Testis (tissue), 3 donors: ENCODE measurements around the gene MEGF11. TPM values are rescaled to one million over a fixed set of nuclear protein-coding genes. Genes with fewer than 3 reads are reported as not detected.

ENCODE experiments used
- DNase-seq: peaks from one replicate; pipeline ENCODE4 v3.0.0-alpha.2; 2019
- H3K27ac ChIP-seq, 2 donors: fragments of 200-600 bp; sonication (generic); one replicate each; pipeline ENCODE4 v1.5.1; 2019
- H3K27me3 ChIP-seq: fragments of 200-600 bp; sonication (generic); one replicate; pipeline ENCODE4 v1.5.1; 2019
- H3K36me3 ChIP-seq: fragments of 200-600 bp; sonication (generic); one replicate; pipeline ENCODE4 v1.5.1; 2017; ENCODE audit warnings: low read depth; ENCODE audit errors: missing control alignments
- H3K4me1 ChIP-seq: fragments of 200-600 bp; sonication (generic); one replicate; pipeline ENCODE4 v1.5.1; 2019
- H3K4me3 ChIP-seq, 2 donors: fragments of 200-600 bp; sonication (generic); one replicate each; pipeline ENCODE4 v1.5.1; 2017 to 2019
- H3K9me3 ChIP-seq: fragments of 200-600 bp; sonication (generic); one replicate; pipeline ENCODE4 v1.5.1; 2017
- POLR2A ChIP-seq: fragments of 450-650 bp; IDR thresholded peaks from one replicate; pipeline ENCODE4 v1.6.1; 2017; ENCODE audit warnings: antibody characterized with exemption, mild to moderate bottlenecking, moderate library complexity
- WGBS, 2 donors: methylation state at CpG; one replicate each; pipeline ENCODE4 v1.1.5; 2018; 5-methylcytosine and 5-hydroxymethylcytosine counted together
- intact Hi-C: fragments of 100-400 bp; cut with DNase I; formaldehyde crosslinking; loops from one replicate; pipeline ENCODE4 v1.15.1; 2023; ENCODE audit warnings: low total_unique reads
- microRNA-seq, 2 donors: library from miRNA; unstranded; fragments of <30 nt; microRNA quantifications; one replicate each; pipeline ENCODE4, GENCODE V29; 2016; ENCODE audit warnings: borderline number of aligned reads in 2 of 2, borderline replicate concordance in 1 of 2
- polyA plus RNA-seq: library from polyadenylated mRNA; stranded (reverse); fragments of 350-450 nt; fragmentation: Illumina TruSeq; extraction: RNeasy Lipid Tissue Mini Kit (QIAGEN cat#74804); gene quantifications from one replicate; pipeline ENCODE4 v1.2.3, GENCODE V29; 2014; ENCODE audit warnings: low read depth, low replicate concordance; ENCODE audit not compliant: insufficient read depth
- small RNA-seq, 2 donors: library from RNA; depleted of rRNA; stranded (forward); fragments of <200 nt; gene quantifications; one replicate each; pipeline ENCODE3, GENCODE V24; 2016
- total RNA-seq, 2 donors: library from RNA; depleted of rRNA; stranded (reverse); fragments of >200 nt; gene quantifications; one replicate each; pipeline ENCODE4 v1.2.3, GENCODE V29; 2016
- TF ChIP-seq, protein P1 (sequence below), 3 experiments: fragments of 450-650 bp in 2 of 3; fragments of 200-600 bp in 1 of 3; sonication (generic) in 1 of 3; IDR thresholded peaks; one replicate each; pipeline ENCODE4 v1.5.1; 2016 to 2019; ENCODE audit warnings: antibody characterized with exemption in 3 of 3, mild to moderate bottlenecking in 2 of 3, moderate library complexity in 1 of 3

MEGF11 gene
- total and polyA plus RNA-seq, 3 donors from 2014 or later, result 4.5 to 18.7 (median 8.6) TPM

DNA sequence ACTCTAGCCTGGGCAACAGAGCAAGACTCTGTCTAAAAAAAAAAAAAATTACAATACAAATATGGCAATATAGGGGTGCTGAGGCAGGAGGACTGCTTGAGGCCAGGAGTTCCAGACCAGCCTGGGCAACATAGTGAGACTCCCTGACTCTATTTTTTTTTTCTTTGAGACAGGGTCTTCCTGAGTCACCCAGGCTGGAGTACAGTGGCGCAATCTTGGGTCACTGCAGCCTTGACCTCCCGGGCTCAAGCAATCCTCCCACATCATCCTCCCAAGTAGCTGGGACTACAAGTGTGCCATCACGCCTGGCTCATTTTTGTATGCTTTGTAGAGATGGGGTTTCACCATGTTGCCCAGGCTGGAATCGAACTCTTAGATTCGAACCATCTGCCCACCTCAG is 401.6 kb downstream of the MEGF11 start:
- intact Hi-C loops, result no loop called here
- WGBS, 2 donors, result 72 to 90% methylated on average over 5 of the region's 5 CpGs

DNA sequence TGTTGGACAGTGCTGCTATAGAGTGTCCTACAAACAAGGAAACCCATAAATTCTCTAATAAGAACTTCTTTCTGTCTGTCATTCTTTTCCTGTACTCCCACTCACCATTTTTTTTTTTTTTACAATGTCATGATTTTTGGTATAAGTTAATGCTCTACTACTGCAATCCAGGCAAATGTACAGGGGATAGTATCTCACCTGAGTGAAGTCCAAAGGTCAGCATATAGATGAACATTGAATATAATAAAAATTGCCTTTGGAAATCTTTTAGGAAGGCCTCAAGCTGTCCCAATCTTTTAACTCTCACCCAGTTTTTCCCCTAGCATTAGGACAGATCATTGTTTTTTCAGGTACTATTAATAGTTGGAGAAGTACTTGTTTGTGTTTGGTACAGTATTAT is 405.6 kb downstream of the MEGF11 start:
- H3K27me3 ChIP-seq, result no peaks in the 10 kb centered on the region
- H3K4me1 ChIP-seq, result no peaks in the 10 kb centered on the region
- no peak for TF ChIP-seq POLR2A
- TF ChIP-seq, protein P1, sequence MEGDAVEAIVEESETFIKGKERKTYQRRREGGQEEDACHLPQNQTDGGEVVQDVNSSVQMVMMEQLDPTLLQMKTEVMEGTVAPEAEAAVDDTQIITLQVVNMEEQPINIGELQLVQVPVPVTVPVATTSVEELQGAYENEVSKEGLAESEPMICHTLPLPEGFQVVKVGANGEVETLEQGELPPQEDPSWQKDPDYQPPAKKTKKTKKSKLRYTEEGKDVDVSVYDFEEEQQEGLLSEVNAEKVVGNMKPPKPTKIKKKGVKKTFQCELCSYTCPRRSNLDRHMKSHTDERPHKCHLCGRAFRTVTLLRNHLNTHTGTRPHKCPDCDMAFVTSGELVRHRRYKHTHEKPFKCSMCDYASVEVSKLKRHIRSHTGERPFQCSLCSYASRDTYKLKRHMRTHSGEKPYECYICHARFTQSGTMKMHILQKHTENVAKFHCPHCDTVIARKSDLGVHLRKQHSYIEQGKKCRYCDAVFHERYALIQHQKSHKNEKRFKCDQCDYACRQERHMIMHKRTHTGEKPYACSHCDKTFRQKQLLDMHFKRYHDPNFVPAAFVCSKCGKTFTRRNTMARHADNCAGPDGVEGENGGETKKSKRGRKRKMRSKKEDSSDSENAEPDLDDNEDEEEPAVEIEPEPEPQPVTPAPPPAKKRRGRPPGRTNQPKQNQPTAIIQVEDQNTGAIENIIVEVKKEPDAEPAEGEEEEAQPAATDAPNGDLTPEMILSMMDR (IDR thresholded peaks at IDR 0.05), result no peak
- H3K36me3 ChIP-seq, result no peaks in the 10 kb centered on the region
- intact Hi-C loops, result no loop called here
- H3K9me3 ChIP-seq, result no peaks in the 10 kb centered on the region
- H3K4me3 ChIP-seq, result no peak overlapping the region
- H3K27ac ChIP-seq, result no peak overlapping the region
- no peak for DNase-seq

More for the DNA sequence above, 401.6 kb downstream of the MEGF11 start:
- no peak overlapping the region for H3K27ac ChIP-seq
- no peaks in the 10 kb centered on the region for H3K4me1 ChIP-seq
- no peak overlapping the region for H3K4me3 ChIP-seq
- TF ChIP-seq, protein P1 (IDR thresholded peaks at IDR 0.05), result no peak
- no peak for TF ChIP-seq POLR2A
- no peak for DNase-seq
- H3K36me3 ChIP-seq, result no peaks in the 10 kb centered on the region
- H3K9me3 ChIP-seq, result no peaks in the 10 kb centered on the region
- H3K27me3 ChIP-seq, result no peaks in the 10 kb centered on the region

DNA sequence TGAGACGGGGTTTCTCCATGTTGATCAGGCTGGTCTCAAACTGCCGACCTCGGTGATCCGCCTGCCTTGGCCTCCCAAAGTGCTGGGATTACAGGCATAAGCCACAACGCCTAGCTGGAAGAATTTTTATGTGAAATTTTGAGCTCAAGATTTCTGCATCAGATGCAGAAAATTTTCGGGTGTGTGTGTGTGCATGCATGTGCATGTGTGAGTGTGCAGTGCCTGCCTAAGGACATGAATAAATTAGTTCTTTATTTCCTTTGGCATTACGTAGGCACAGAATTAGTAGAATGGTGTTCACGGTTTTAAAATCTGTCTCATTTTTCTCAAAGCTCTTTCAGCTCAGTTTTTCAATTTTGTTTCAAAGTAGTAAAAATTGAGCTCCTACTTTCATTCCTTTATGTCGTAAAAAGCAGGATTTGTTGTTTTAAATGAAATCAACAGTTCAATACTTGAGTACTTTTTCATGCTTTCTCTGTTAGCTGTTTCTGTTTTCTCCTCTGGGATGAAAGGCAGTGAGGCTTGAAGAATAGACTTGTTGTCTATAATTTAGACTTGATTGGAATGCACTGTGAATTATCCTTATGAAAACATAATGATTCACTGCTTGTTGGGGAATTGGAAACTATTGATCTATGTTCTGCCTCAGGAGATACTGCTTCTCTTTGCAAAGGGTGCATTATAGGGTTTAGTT is 407.6 kb downstream of the MEGF11 start:
- 77 to 87% methylated on average over 8 to 9 of the region's 9 CpGs for WGBS, 2 donors
- Histone ChIP-seq H3K27me3 (no peaks in the 10 kb centered on the region), H3K4me1 (peaks cover 7% of the 10 kb centered on the region), H3K4me3 (no peak overlapping the region), H3K9me3 (no peaks in the 10 kb centered on the region), H3K36me3 (no peaks in the 10 kb centered on the region), H3K27ac (no peak overlapping the region)
- DNase-seq, result no peak
- TF ChIP-seq, protein P1 (IDR thresholded peaks at IDR 0.05), result no peak
- TF ChIP-seq POLR2A, result no peak
- intact Hi-C loops, result no loop called here

Small RNA genes lying within 50 kb of the gene (microRNA-seq; reads per million reads assigned to microRNA genes)
- gene MIR4311, result 0 reads per million in 2 donors

Small RNA genes lying within 50 kb of the gene (small RNA-seq; reads per million reads assigned to genes)
- gene MIR4311, result 0 reads per million in 2 donors

Other genes starting within 250 kb of the MEGF11 start
- 10 to 100 TPM; 48.7 to 51.8 TPM for gene DIS3L, start 39.8 kb upstream of the MEGF11 start, total RNA-seq
- gene DIS3L, start 39.8 kb upstream of the MEGF11 start, polyA plus RNA-seq, result 46.3 TPM
- gene TIPIN, start 102.9 kb upstream of the MEGF11 start, total RNA-seq, result 10 to 100 TPM; 20.7 to 36.8 TPM
- gene TIPIN, start 102.9 kb upstream of the MEGF11 start, polyA plus RNA-seq, result 31.7 TPM
- gene MAP2K1, start 133.2 kb upstream of the MEGF11 start, total RNA-seq, result 10 to 100 TPM; 27.6 to 29.6 TPM
- gene MAP2K1, start 133.2 kb upstream of the MEGF11 start, polyA plus RNA-seq, result 26.1 TPM
- gene SNAPC5, start 244.0 kb upstream of the MEGF11 start, total RNA-seq, result 10 to 100 TPM; 30.7 to 45.4 TPM
- gene SNAPC5, start 244.0 kb upstream of the MEGF11 start, polyA plus RNA-seq, result 73.9 TPM